ENCODE measurements around the gene DRGX. TPM values are rescaled to one million over a fixed set of nuclear protein-coding genes. Genes with fewer than 3 reads are reported as not detected.

The DRGX gene
- total RNA-seq, 4 donors from 2014 or later = not detected

- no peak overlapping the region for H3K4me3 ChIP-seq
- 86% methylated on average over 4 of the region's 4 CpGs for WGBS
- no peaks in the 10 kb centered on the region for H3K36me3 ChIP-seq
- intact Hi-C loops (cut with DNase I) = no loop called here
- DNase-seq (ENCODE audit: extremely low spot score) = peak; percentile 72
- H3K4me1 ChIP-seq = no peaks in the 10 kb centered on the region
- no peak overlapping the region for H3K27ac ChIP-seq (replicated peaks in 1 of 4)
- H3K27me3 ChIP-seq = peaks cover 0 to 13% (median 0%) of the 10 kb centered on the region in 4 donors
- H3K9me3 ChIP-seq = peaks cover 0 to 25% (median 16%) of the 10 kb centered on the region in 4 donors
- no peak for TF ChIP-seq EP300 (IDR thresholded peaks at IDR 0.05)
- no peak for TF ChIP-seq POLR2AphosphoS5 (IDR thresholded peaks at IDR 0.05)
- no peak for TF ChIP-seq CTCF (IDR thresholded peaks at IDR 0.05)
- no peak for TF ChIP-seq POLR2A (IDR thresholded peaks at IDR 0.05; ENCODE audit: low read depth)
Observed at GRCh38 chr10:49349390-49349789, 46.5 kb downstream of the DRGX start.

GRCh38 chr10:49348593-49348992 lies 47.3 kb downstream of the DRGX start:
- peak; percentile 82 for DNase-seq (ENCODE audit: extremely low spot score)
- Histone ChIP-seq H3K27me3 (peaks cover 0 to 13% (median 0%) of the 10 kb centered on the region in 4 donors), H3K4me3 (no peak overlapping the region), H3K27ac (replicated peaks in 1 of 4) (no peak overlapping the region), H3K9me3 (peaks cover 0 to 25% (median 16%) of the 10 kb centered on the region in 4 donors), H3K4me1 (no peaks in the 10 kb centered on the region), H3K36me3 (no peaks in the 10 kb centered on the region)
- no peak for TF ChIP-seq POLR2AphosphoS5 (IDR thresholded peaks at IDR 0.05)
- intact Hi-C loops (cut with DNase I) = no loop called here
- WGBS = 70% methylated on average over 2 of the region's 2 CpGs

- TF ChIP-seq POLR2A (IDR thresholded peaks at IDR 0.05; ENCODE audit: low read depth) = no peak
- no peak for TF ChIP-seq CTCF (IDR thresholded peaks at IDR 0.05)
- TF ChIP-seq EP300 (IDR thresholded peaks at IDR 0.05) = no peak
- TF ChIP-seq POLR2AphosphoS5 (IDR thresholded peaks at IDR 0.05) = no peak
- 56% methylated on average over 3 of the region's 3 CpGs for WGBS
- peak; percentile 53 for DNase-seq (ENCODE audit: extremely low spot score)
- H3K9me3 ChIP-seq = peaks cover 0 to 25% (median 16%) of the 10 kb centered on the region in 4 donors
- peaks cover 0 to 13% (median 0%) of the 10 kb centered on the region in 4 donors for H3K27me3 ChIP-seq
- no peaks in the 10 kb centered on the region for H3K36me3 ChIP-seq
- H3K4me3 ChIP-seq = no peak overlapping the region
- intact Hi-C loops (cut with DNase I) = no loop called here
- H3K4me1 ChIP-seq = no peaks in the 10 kb centered on the region
- no peak overlapping the region for H3K27ac ChIP-seq (replicated peaks in 1 of 4)
Observed at GRCh38 chr10:49347827-49348226, 48.1 kb downstream of the DRGX start.

GRCh38 chr10:49347342-49347741 lies 48.5 kb downstream of the DRGX start:
- Histone ChIP-seq H3K4me1 (no peaks in the 10 kb centered on the region), H3K4me3 (no peak overlapping the region), H3K36me3 (no peaks in the 10 kb centered on the region), H3K9me3 (peaks cover 0 to 25% (median 16%) of the 10 kb centered on the region in 4 donors), H3K27me3 (peaks cover 0 to 13% (median 0%) of the 10 kb centered on the region in 4 donors), H3K27ac (replicated peaks in 1 of 4) (no peak overlapping the region)
- TF ChIP-seq POLR2A (IDR thresholded peaks at IDR 0.05; ENCODE audit: low read depth) (no peak), CTCF (IDR thresholded peaks at IDR 0.05) (no peak), POLR2AphosphoS5 (IDR thresholded peaks at IDR 0.05) (no peak), EP300 (IDR thresholded peaks at IDR 0.05) (no peak)
- intact Hi-C loops (cut with DNase I) = no loop called here
- WGBS = 93% methylated on average over 4 of the region's 4 CpGs
- DNase-seq (ENCODE audit: extremely low spot score) = peak; percentile 60

- Histone ChIP-seq H3K27me3 (no peaks in the 10 kb centered on the region), H3K27ac (replicated peaks in 1 of 4) (no peak overlapping the region), H3K36me3 (no peaks in the 10 kb centered on the region), H3K4me1 (no peaks in the 10 kb centered on the region), H3K9me3 (peaks cover 0 to 12% (median 2%) of the 10 kb centered on the region in 4 donors), H3K4me3 (no peak overlapping the region)
- WGBS = 64% methylated on average over 2 of the region's 2 CpGs
- TF ChIP-seq POLR2A (IDR thresholded peaks at IDR 0.05; ENCODE audit: low read depth) (no peak), EP300 (IDR thresholded peaks at IDR 0.05) (no peak), POLR2AphosphoS5 (IDR thresholded peaks at IDR 0.05) (no peak), CTCF (IDR thresholded peaks at IDR 0.05) (no peak)
- intact Hi-C loops (cut with DNase I) = no loop called here
- no peak for DNase-seq (ENCODE audit: extremely low spot score)
Observed at GRCh38 chr10:49344840-49345239, 51.0 kb downstream of the DRGX start.

Measured in esophagus muscularis mucosa (tissue), 4 donors.